K562 (cell line): Measurements from ENCODE around the gene PRELID1. TPM values are rescaled to one million over a fixed set of nuclear protein-coding genes. Genes with fewer than 3 reads are reported as not detected.
A peak's percentile ranks its signal among the peaks of the same experiment; 100 is the strongest.

ENCODE experiments used
- ETV5 ChIP-seq: sonication (generic); formaldehyde crosslinking; IDR thresholded peaks from 2 replicates; pipeline ENCODE4 v1.4.0; 2020; ENCODE audit warnings: low read depth, mild to moderate bottlenecking, missing genetic modification reagents
- KLF16 ChIP-seq: IDR thresholded peaks from 2 replicates; pipeline ENCODE4 v1.6.1; 2016; ENCODE audit warnings: antibody characterized with exemption
- MCM7 ChIP-seq, 2 experiments: fragments of 450-650 bp; IDR thresholded peaks; 2 replicates each; pipeline ENCODE4 v1.6.1; 2016 to 2018
- NFATC3 ChIP-seq: fragments of 450-650 bp; IDR thresholded peaks from 2 replicates; pipeline ENCODE4 v1.6.1; 2017; ENCODE audit warnings: mild to moderate bottlenecking
- RBFOX2 ChIP-seq: fragments of 200-400 bp; formaldehyde crosslinking; IDR thresholded peaks from 2 replicates; pipeline ENCODE4 v1.6.1; 2017; ENCODE audit warnings: low read depth, mild to moderate bottlenecking, low read length, moderate library complexity
- SLC30A9 ChIP-seq: fragments of 250-450 bp; sonication (Bioruptor Pico); IDR thresholded peaks from 2 replicates; pipeline ENCODE4 v1.8.0; 2022; ENCODE audit warnings: mild to moderate bottlenecking, moderate library complexity
- SRSF7 ChIP-seq: fragments of 200-400 bp; formaldehyde crosslinking; optimal IDR thresholded peaks from 2 replicates; pipeline ENCODE3; 2017; ENCODE audit warnings: mild to moderate bottlenecking, low read depth, low read length
- ZC3H4 ChIP-seq: sonication (generic); formaldehyde crosslinking; IDR thresholded peaks from 2 replicates; pipeline ENCODE4 v1.9.0; 2021; ENCODE audit warnings: missing genetic modification reagents, borderline replicate concordance
- ZFP1 ChIP-seq: fragments of 450-650 bp; formaldehyde crosslinking; IDR thresholded peaks from 2 replicates; pipeline ENCODE4 v1.4.0; 2020; ENCODE audit warnings: mild to moderate bottlenecking, mixed read lengths
- ZNF324 ChIP-seq: fragments of 250-450 bp; sonication (Bioruptor Pico); IDR thresholded peaks from 2 replicates; pipeline ENCODE4 v1.4.0; 2020; ENCODE audit warnings: mild to moderate bottlenecking
- ZNF551 ChIP-seq: fragments of 250-450 bp; sonication (Bioruptor Pico); IDR thresholded peaks from 2 replicates; pipeline ENCODE4 v1.5.0; 2021; ENCODE audit warnings: mild to moderate bottlenecking, moderate library complexity
- polyA plus RNA-seq, 8 experiments: library from polyadenylated mRNA; depleted of rRNA in 4 of 8; stranded (reverse) in 5 of 8; unstranded in 3 of 8; fragments of >200 nt; fragmentation: Nextera tagmentation in 2 of 8; fragmentation: Illumina TruSeq in 1 of 8; extraction: Ambion mirVana in 2 of 8; extraction: Trizol in 1 of 8; gene quantifications; 2 replicates each; pipeline versions ENCODE4 v1.2.1 to v1.2.3, GENCODE V29; 2011 to 2014; ENCODE audit warnings: inconsistent platforms in 1 of 8, missing spikeins in 1 of 8
- total RNA-seq, 7 experiments: library from RNA; depleted of rRNA in 6 of 7; stranded (reverse); fragments of >200 nt in 6 of 7; fragmentation: Illumina TruSeq in 2 of 7; extraction: Trizol in 2 of 7; gene quantifications; 2 replicates each; pipeline versions ENCODE4 v1.2.1 to v1.2.3, GENCODE V29; 2011 to 2021; ENCODE audit warnings: low replicate concordance in 1 of 7
- TF ChIP-seq, protein P1 (sequence below): fragments of 250-450 bp; sonication (Bioruptor Pico); IDR thresholded peaks from 2 replicates; pipeline ENCODE4 v1.4.0; 2020
- TF ChIP-seq, protein P2 (sequence below): IDR thresholded peaks from 3 replicates; pipeline ENCODE4 v1.6.1; 2011; ENCODE audit warnings: borderline replicate concordance, mild to moderate bottlenecking, moderate library complexity; ENCODE audit not compliant: insufficient read length; ENCODE audit errors: extremely low read depth
- TF ChIP-seq, protein P3 (sequence below): IDR thresholded peaks from 2 replicates; pipeline ENCODE4 v1.6.1; 2014; ENCODE audit warnings: antibody characterized with exemption
- TF ChIP-seq, protein P4 (sequence below): fragments of 250-450 bp; sonication (Bioruptor Pico); IDR thresholded peaks from 2 replicates; pipeline ENCODE4 v1.5.0; 2020; ENCODE audit warnings: mild to moderate bottlenecking, borderline replicate concordance

PRELID1 gene
- total and polyA plus RNA-seq, 9 of the 15 experiments (the other 6 are each of a cell fraction or from before 2014, with no cell fraction given), result 40.1 to 484 (median 340) TPM

DNA sequence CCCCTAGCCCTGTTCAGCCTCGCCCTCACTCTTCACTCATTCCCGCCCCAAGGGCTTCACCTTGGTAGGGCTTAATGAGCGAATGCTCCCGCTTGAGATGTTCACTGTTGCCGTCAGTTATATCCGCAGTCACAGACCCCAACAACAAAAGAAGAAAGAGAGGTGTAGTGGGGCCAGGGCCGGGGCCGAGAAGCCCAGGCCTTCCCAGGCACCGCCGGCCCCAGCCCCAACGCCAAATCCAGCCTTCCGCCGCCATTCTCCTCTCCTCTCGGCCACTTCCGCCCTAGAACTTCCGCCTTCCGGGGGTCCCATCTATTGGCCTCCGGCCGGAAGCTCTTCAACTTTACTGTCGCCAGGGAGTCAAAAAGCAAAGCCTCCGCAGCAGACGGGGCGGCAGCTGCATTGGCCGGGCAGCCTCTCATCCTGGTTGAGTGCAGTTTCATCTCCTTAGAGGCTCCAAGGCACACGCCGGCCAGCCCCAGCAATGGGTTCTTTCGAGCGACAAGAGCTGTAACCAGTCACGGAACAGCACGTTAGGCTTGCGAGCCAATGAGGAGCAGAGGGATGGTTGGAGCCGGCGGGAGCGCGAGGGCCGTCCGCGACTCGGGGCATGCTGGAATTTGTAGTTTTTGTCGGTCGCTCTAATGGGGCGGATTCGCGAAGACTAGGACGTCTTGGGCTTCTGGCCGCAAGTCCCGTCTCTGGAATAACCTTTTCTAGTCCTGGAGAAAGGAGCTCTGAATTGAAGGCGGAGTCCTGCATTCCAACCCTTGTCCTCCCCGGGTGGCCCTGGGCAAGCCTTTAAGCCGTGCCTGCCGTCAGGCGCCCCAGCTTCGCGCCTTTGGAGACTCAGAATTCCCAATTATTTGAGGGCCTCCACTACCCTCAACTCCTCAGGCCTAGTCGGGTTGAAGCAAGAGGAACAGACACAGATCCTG, 48.1 kb downstream of the PRELID1 start, which contains the start of gene LMAN2 (continued):
- TF ChIP-seq, protein P1, sequence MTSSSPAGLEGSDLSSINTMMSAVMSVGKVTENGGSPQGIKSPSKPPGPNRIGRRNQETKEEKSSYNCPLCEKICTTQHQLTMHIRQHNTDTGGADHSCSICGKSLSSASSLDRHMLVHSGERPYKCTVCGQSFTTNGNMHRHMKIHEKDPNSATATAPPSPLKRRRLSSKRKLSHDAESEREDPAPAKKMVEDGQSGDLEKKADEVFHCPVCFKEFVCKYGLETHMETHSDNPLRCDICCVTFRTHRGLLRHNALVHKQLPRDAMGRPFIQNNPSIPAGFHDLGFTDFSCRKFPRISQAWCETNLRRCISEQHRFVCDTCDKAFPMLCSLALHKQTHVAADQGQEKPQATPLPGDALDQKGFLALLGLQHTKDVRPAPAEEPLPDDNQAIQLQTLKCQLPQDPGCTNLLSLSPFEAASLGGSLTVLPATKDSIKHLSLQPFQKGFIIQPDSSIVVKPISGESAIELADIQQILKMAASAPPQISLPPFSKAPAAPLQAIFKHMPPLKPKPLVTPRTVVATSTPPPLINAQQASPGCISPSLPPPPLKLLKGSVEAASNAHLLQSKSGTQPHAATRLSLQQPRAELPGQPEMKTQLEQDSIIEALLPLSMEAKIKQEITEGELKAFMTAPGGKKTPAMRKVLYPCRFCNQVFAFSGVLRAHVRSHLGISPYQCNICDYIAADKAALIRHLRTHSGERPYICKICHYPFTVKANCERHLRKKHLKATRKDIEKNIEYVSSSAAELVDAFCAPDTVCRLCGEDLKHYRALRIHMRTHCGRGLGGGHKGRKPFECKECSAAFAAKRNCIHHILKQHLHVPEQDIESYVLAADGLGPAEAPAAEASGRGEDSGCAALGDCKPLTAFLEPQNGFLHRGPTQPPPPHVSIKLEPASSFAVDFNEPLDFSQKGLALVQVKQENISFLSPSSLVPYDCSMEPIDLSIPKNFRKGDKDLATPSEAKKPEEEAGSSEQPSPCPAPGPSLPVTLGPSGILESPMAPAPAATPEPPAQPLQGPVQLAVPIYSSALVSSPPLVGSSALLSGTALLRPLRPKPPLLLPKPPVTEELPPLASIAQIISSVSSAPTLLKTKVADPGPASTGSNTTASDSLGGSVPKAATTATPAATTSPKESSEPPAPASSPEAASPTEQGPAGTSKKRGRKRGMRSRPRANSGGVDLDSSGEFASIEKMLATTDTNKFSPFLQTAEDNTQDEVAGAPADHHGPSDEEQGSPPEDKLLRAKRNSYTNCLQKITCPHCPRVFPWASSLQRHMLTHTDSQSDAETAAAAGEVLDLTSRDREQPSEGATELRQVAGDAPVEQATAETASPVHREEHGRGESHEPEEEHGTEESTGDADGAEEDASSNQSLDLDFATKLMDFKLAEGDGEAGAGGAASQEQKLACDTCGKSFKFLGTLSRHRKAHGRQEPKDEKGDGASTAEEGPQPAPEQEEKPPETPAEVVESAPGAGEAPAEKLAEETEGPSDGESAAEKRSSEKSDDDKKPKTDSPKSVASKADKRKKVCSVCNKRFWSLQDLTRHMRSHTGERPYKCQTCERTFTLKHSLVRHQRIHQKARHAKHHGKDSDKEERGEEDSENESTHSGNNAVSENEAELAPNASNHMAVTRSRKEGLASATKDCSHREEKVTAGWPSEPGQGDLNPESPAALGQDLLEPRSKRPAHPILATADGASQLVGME, result no peak
- no peak for TF ChIP-seq ZNF551
- no peak; a peak in 1 of 4 replicates for TF ChIP-seq MCM7 (IDR thresholded peaks at IDR 0.05)
- no peak for TF ChIP-seq ZNF324 (CRISPR knock-in tag)
- peak; percentile 71 for TF ChIP-seq ETV5
- TF ChIP-seq SLC30A9 (CRISPR knock-in tag), result no peak
- TF ChIP-seq, protein P2, sequence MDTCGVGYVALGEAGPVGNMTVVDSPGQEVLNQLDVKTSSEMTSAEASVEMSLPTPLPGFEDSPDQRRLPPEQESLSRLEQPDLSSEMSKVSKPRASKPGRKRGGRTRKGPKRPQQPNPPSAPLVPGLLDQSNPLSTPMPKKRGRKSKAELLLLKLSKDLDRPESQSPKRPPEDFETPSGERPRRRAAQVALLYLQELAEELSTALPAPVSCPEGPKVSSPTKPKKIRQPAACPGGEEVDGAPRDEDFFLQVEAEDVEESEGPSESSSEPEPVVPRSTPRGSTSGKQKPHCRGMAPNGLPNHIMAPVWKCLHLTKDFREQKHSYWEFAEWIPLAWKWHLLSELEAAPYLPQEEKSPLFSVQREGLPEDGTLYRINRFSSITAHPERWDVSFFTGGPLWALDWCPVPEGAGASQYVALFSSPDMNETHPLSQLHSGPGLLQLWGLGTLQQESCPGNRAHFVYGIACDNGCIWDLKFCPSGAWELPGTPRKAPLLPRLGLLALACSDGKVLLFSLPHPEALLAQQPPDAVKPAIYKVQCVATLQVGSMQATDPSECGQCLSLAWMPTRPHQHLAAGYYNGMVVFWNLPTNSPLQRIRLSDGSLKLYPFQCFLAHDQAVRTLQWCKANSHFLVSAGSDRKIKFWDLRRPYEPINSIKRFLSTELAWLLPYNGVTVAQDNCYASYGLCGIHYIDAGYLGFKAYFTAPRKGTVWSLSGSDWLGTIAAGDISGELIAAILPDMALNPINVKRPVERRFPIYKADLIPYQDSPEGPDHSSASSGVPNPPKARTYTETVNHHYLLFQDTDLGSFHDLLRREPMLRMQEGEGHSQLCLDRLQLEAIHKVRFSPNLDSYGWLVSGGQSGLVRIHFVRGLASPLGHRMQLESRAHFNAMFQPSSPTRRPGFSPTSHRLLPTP, result no peak
- TF ChIP-seq NFATC3, result peak; percentile 90; the same call in 1 of the 2 replicates
- TF ChIP-seq SRSF7, result no peak
- TF ChIP-seq, protein P3, sequence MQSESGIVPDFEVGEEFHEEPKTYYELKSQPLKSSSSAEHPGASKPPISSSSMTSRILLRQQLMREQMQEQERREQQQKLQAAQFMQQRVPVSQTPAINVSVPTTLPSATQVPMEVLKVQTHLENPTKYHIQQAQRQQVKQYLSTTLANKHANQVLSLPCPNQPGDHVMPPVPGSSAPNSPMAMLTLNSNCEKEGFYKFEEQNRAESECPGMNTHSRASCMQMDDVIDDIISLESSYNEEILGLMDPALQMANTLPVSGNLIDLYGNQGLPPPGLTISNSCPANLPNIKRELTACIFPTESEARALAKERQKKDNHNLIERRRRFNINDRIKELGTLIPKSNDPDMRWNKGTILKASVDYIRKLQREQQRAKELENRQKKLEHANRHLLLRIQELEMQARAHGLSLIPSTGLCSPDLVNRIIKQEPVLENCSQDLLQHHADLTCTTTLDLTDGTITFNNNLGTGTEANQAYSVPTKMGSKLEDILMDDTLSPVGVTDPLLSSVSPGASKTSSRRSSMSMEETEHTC, result no peak
- TF ChIP-seq KLF16, result no peak
- TF ChIP-seq, protein P4, sequence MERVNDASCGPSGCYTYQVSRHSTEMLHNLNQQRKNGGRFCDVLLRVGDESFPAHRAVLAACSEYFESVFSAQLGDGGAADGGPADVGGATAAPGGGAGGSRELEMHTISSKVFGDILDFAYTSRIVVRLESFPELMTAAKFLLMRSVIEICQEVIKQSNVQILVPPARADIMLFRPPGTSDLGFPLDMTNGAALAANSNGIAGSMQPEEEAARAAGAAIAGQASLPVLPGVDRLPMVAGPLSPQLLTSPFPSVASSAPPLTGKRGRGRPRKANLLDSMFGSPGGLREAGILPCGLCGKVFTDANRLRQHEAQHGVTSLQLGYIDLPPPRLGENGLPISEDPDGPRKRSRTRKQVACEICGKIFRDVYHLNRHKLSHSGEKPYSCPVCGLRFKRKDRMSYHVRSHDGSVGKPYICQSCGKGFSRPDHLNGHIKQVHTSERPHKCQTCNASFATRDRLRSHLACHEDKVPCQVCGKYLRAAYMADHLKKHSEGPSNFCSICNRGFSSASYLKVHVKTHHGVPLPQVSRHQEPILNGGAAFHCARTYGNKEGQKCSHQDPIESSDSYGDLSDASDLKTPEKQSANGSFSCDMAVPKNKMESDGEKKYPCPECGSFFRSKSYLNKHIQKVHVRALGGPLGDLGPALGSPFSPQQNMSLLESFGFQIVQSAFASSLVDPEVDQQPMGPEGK (CRISPR knock-in tag), result no peak
- peak; percentile 94 for TF ChIP-seq RBFOX2
- no peak for TF ChIP-seq ZFP1 (CRISPR knock-in tag)
- TF ChIP-seq ZC3H4 (CRISPR knock-in tag), result no peak
